ENCODE data around the gene SPATC1L.

Gene SPATC1L

DNA sequence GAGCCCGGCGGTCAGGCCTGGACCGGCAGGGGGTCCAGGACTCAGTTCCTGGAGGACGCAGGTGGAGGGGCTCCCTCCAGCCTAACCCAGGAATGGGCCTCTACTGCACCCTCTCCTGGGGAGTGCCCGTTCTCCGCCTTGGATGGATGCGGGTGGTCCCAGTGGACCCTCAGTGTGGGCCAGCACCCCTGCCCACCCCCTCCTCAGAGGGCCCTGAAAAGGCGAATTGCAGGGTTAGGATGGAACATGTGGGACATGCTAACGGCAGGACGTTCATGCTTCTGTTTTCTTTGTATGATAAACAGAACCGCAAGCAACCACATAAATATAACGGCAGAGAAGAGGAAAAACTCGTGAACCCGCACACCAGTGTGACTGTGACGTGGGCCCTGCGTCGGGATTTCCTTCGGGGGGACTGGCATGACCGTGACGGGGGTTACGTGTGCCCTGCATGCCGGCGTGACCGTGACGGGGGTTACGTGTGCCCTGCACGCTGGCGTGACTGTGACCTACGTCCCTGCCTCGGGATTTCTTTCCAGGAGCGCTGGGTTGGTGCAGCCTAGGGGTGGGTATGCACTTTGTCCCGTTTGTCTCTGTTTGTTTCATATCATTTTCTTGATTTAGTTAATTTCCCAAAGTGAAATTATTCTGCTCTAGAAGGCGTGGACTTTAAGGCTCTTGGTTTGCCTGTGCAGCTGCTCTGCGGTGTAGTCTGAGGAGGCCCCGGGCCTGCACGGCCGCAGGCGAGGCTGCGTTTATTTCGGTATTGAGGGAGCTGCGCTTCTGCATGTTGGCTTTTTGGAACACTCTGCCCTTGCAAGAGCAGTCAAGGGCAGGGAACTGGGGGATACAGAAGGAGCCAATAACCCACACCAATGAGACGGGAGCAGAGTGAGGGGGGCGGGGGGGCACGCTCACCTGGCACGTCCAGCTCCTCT, 32.0 kb downstream of the SPATC1L start:
- no peak for ATAC-seq
- TF ChIP-seq TCF4 (CRISPR knock-in tag; IDR thresholded peaks at IDR 0.05; ENCODE audit: borderline replicate concordance) = no peak
- no peak for TF ChIP-seq ZNF565 (CRISPR knock-in tag; conservative IDR thresholded peaks at IDR 0.05; ENCODE audit: low read depth)
- no peak for TF ChIP-seq ZFP30 (CRISPR knock-in tag; IDR thresholded peaks at IDR 0.05)
- TF ChIP-seq ZNF8 (CRISPR knock-in tag; IDR thresholded peaks at IDR 0.05) = no peak
- TF ChIP-seq ZNF70 (CRISPR knock-in tag; IDR thresholded peaks at IDR 0.05) = no peak
- TF ChIP-seq SNAI2 (CRISPR knock-in tag; IDR thresholded peaks at IDR 0.05) = no peak
- TF ChIP-seq ARNTL (CRISPR knock-in tag; IDR thresholded peaks at IDR 0.05; ENCODE audit: borderline replicate concordance, low read depth) = no peak
- no peak for TF ChIP-seq CREB5 (CRISPR knock-in tag; IDR thresholded peaks at IDR 0.05; ENCODE audit: low read depth)
- no peak for TF ChIP-seq OSR1 (CRISPR knock-in tag; IDR thresholded peaks at IDR 0.05)
- no peak for TF ChIP-seq PPARA (CRISPR knock-in tag; IDR thresholded peaks at IDR 0.05; ENCODE audit: borderline replicate concordance)
- TF ChIP-seq ZFP3 (CRISPR knock-in tag; IDR thresholded peaks at IDR 0.05) = no peak
- TF ChIP-seq PATZ1 (CRISPR knock-in tag; IDR thresholded peaks at IDR 0.05; ENCODE audit: borderline replicate concordance) = no peak
- no peak for TF ChIP-seq RARB (CRISPR knock-in tag; IDR thresholded peaks at IDR 0.05)
- no peak for TF ChIP-seq ISL1 (CRISPR knock-in tag; IDR thresholded peaks at IDR 0.05)
- TF ChIP-seq TSHZ2 (CRISPR knock-in tag; IDR thresholded peaks at IDR 0.05) = no peak
- TF ChIP-seq CSDC2 (CRISPR knock-in tag; IDR thresholded peaks at IDR 0.05) = no peak

DNA sequence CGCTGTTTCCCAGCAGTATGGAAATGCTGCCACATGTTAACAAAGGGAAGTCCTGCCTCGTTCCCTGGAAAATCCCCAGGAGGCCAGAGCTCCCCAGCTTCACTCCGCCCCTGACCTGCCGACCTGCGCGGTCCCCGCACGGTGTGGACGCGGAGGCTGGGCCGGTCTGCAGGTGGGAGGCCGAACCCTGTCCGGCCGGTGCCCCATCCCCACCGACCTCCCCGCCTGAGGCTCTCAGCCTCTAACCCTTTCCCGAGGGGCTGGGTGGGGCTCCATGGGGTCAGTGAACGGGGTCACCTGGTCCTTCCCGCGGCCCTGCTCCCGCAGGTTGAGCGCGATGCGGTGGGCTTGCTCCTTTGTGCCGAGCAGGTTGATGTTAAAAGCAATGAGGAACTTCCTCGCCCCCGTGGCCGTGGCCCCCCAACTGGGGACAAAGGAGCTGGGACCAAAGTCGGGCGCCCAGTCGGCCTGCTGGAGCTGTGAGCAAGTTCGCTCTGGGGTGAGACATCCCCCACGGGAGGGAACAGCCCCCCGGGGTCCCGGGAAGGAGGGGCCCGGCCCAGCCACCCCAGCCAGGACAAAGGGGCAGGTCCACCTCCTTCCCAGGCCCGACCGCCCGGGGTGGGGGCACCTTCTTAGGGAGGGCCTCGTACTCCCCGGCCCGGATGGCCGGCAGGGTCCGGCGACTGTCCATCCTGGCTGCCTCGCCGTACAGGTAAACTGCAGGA, 32.8 kb downstream of the SPATC1L start:
- TF ChIP-seq RARB (CRISPR knock-in tag; IDR thresholded peaks at IDR 0.05) (no peak), BACH2 (CRISPR knock-in tag; IDR thresholded peaks at IDR 0.05; ENCODE audit: borderline replicate concordance) (no peak), GLIS3 (CRISPR knock-in tag; IDR thresholded peaks at IDR 0.05) (no peak)
- no peak for ATAC-seq

- ATAC-seq = no peak
- TF ChIP-seq ZFP3 (CRISPR knock-in tag; IDR thresholded peaks at IDR 0.05) (no peak), ESRRG (CRISPR knock-in tag; IDR thresholded peaks at IDR 0.05) (no peak), OSR1 (CRISPR knock-in tag; IDR thresholded peaks at IDR 0.05) (no peak), ISL1 (CRISPR knock-in tag; IDR thresholded peaks at IDR 0.05) (no peak), TSHZ2 (CRISPR knock-in tag; IDR thresholded peaks at IDR 0.05) (no peak), PATZ1 (CRISPR knock-in tag; IDR thresholded peaks at IDR 0.05; ENCODE audit: borderline replicate concordance) (no peak), ZNF70 (CRISPR knock-in tag; IDR thresholded peaks at IDR 0.05) (no peak), CREB5 (CRISPR knock-in tag; IDR thresholded peaks at IDR 0.05; ENCODE audit: low read depth) (no peak), BACH2 (CRISPR knock-in tag; IDR thresholded peaks at IDR 0.05; ENCODE audit: borderline replicate concordance) (no peak), ZC3H10 (CRISPR knock-in tag; IDR thresholded peaks at IDR 0.05) (no peak), TOX (CRISPR knock-in tag; IDR thresholded peaks at IDR 0.05; ENCODE audit: borderline replicate concordance) (no peak), ZNF8 (CRISPR knock-in tag; IDR thresholded peaks at IDR 0.05) (no peak), TCF4 (CRISPR knock-in tag; IDR thresholded peaks at IDR 0.05; ENCODE audit: borderline replicate concordance) (no peak)
Measured at GRCh38 chr21:46150491-46151121, 33.7 kb downstream of the SPATC1L start.
